IPS-18a (cell line): ENCODE data around the gene SMC4.
"Not testable (repeated sequence)": the region's sequence is repeated elsewhere in the genome, so short reads cannot be mapped to it uniquely, and the experiment has no call there.

Experiments
- H3K27ac ChIP-seq: one replicate; pipeline ENCODE4 v1.5.1; 2013; ENCODE audit warnings: low read length
- H3K27me3 ChIP-seq: one replicate; pipeline ENCODE4 v1.6.1; 2013; ENCODE audit warnings: mild to moderate bottlenecking, low read length; ENCODE audit not compliant: control insufficient read depth, insufficient read depth
- H3K36me3 ChIP-seq: one replicate; pipeline ENCODE4 v1.6.1; 2013; ENCODE audit warnings: low read depth, low read length; ENCODE audit not compliant: control insufficient read depth
- H3K4me1 ChIP-seq: one replicate; pipeline ENCODE4 v1.6.1; 2013; ENCODE audit warnings: low read depth, low read length; ENCODE audit not compliant: control insufficient read depth
- H3K4me3 ChIP-seq: one replicate; pipeline ENCODE4 v1.5.1; 2013; ENCODE audit warnings: low read length
- H3K9ac ChIP-seq: one replicate; pipeline ENCODE4 v1.6.1; 2013; ENCODE audit warnings: mild to moderate bottlenecking, low read length, moderate library complexity
- H3K9me3 ChIP-seq: one replicate; pipeline ENCODE4 v1.6.1; 2013; ENCODE audit warnings: low read depth, low read length; ENCODE audit not compliant: control insufficient read depth

Gene SMC4

GRCh38 chr3:160399125-160400029, at the start of gene SMC4, which contains the start of gene IFT80:
Gene SMC4, plus strand, starts transcription at chr3:160399650. Its CDS starts 1,177 bp downstream, at chr3:160400827.
Gene IFT80, minus strand, starts transcription at chr3:160399225. Its CDS starts 14,625 bp downstream, at chr3:160384600.
- Histone ChIP-seq H3K9ac (peak within 1 kb of the TSS; percentile 98), H3K4me1 (peaks cover 13% of the 10 kb centered on the region)

GRCh38 chr3:160355826-160356225, 43.6 kb upstream of the SMC4 start:
- Histone ChIP-seq H3K4me1 (no peaks in the 10 kb centered on the region), H3K4me3 (no peak overlapping the region), H3K9me3 (no peaks in the 10 kb centered on the region), H3K9ac (no peak overlapping the region), H3K27ac (no peak overlapping the region), H3K27me3 (no peaks in the 10 kb centered on the region), H3K36me3 (peaks cover 7% of the 10 kb centered on the region)

More at GRCh38 chr3:160399125-160400029, at the start of gene SMC4, which contains the start of gene IFT80:
- H3K27ac ChIP-seq: peak within 1 kb of the TSS; percentile 88
- peak within 1 kb of the TSS; percentile 83 for H3K4me3 ChIP-seq
- H3K36me3 ChIP-seq: peaks cover 11% of the 10 kb centered on the region
- no peaks in the 10 kb centered on the region for H3K9me3 ChIP-seq
- no peaks in the 10 kb centered on the region for H3K27me3 ChIP-seq

DNA sequence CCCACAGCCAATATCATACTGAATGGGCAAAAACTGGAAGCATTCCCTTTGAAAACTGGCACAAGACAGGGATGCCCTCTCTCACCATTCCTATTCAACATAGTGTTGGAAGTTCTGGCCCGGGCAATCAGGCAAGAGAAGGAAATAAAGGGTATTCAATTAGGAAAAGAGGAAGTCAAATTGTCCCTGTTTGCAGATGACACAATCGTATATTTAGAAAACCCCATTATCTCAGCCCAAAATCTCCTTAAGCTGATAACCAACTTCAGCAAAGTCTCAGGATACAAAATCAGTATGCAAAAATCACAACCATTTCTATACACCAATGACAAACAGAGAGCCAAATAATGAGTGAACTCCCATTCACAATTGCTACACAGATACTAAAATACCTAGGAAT, 36.6 kb upstream of the SMC4 start:
- H3K4me3 ChIP-seq, H3K36me3 ChIP-seq, H3K4me1 ChIP-seq, H3K9me3 ChIP-seq, H3K27ac ChIP-seq, H3K27me3 ChIP-seq, H3K9ac ChIP-seq: not testable (repeated sequence)

DNA sequence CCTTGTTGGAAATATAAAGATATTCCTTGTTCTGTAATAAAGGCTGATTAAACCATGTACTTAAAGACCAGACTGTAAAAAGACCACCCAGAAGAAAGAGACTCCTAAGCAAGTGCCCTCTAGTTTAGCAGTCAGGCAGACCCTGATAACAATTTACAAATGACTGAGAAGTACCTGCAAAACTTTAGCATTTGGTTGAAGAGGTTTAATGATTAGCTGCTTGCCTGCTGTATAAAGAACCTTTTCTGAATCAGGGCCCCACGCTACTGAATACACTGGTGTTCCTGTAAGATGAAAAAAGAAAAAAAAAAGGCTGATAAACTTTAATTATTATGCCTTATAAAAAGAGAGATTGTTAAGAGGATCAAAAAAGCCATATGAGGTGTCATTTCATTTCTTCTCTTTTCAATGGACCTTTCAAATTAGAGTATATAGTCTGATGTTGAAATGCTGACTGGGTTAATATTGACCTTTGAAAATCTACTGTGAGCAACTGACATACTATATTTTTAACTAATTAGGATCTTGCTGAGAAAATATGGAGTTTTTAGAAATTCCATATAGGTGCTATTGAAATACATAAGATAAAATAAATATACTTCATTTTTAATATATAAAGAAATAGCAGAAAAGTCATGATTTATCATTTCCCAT, 33.5 kb upstream of the SMC4 start:
- no peak overlapping the region for H3K27ac ChIP-seq
- no peaks in the 10 kb centered on the region for H3K9me3 ChIP-seq
- no peak overlapping the region for H3K4me3 ChIP-seq
- H3K4me1 ChIP-seq: no peaks in the 10 kb centered on the region
- peaks cover 4% of the 10 kb centered on the region for H3K36me3 ChIP-seq
- no peak overlapping the region for H3K9ac ChIP-seq
- H3K27me3 ChIP-seq: no peaks in the 10 kb centered on the region

DNA sequence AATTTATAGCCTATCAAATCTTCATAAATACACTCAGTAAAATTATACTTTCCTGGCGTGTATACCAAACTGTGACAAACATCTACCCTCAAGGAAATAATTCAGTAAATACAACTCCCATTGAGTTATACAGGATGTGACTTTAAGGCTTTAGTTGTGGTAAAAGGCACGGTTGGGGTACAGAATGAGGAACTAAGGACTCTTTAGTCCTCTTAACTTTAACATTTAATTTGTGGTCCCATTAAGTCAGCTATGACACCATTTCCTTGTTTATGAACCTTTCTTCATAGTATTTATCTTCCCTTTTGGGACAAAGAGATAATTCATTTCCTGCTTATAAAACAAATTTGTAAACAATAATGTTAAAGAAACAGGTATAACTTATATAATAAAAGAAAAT, 30.6 kb upstream of the SMC4 start:
- peaks cover 2% of the 10 kb centered on the region for H3K9me3 ChIP-seq
- no peak overlapping the region for H3K27ac ChIP-seq

DNA sequence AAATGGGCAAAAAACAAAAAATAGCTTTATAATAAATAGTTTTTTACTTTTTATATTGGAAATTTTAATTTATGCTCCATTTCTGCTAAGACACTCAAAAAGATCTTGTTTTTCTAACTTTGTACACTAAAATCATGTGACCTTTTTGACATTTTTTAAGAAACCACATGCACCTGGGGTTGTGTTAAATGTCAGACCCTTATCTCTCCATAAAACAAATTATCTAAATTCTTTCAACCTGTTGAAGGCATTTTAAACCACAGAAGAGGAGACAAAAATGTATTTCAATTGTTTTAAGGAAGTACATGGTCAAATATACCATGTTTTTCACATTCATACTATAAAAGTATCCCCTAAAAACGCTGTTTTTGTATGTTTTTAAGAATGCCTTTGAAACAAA, 29.7 kb upstream of the SMC4 start:
- H3K27ac ChIP-seq: no peak overlapping the region

More for the DNA sequence above, 30.6 kb upstream of the SMC4 start:
- Histone ChIP-seq H3K9ac (no peak overlapping the region), H3K36me3 (peaks cover 4% of the 10 kb centered on the region), H3K4me1 (no peaks in the 10 kb centered on the region), H3K4me3 (no peak overlapping the region), H3K27me3 (no peaks in the 10 kb centered on the region)

GRCh38 chr3:160370987-160371857, 28.2 kb upstream of the SMC4 start:
- Histone ChIP-seq H3K4me1 (no peaks in the 10 kb centered on the region), H3K9me3 (peaks cover 3% of the 10 kb centered on the region), H3K9ac (no peak overlapping the region), H3K27ac (no peak overlapping the region), H3K36me3 (no peaks in the 10 kb centered on the region), H3K27me3 (no peaks in the 10 kb centered on the region), H3K4me3 (no peak overlapping the region)

More for the DNA sequence above, 29.7 kb upstream of the SMC4 start:
- Histone ChIP-seq H3K9me3 (peaks cover 3% of the 10 kb centered on the region), H3K27me3 (no peaks in the 10 kb centered on the region), H3K9ac (no peak overlapping the region), H3K4me1 (no peaks in the 10 kb centered on the region), H3K36me3 (peaks cover 4% of the 10 kb centered on the region), H3K4me3 (no peak overlapping the region)

- no peak overlapping the region for H3K9ac ChIP-seq
- H3K27ac ChIP-seq: no peak overlapping the region
These were observed 26.7 kb upstream of the SMC4 start for GRCh38 chr3:160372780-160373179.

DNA sequence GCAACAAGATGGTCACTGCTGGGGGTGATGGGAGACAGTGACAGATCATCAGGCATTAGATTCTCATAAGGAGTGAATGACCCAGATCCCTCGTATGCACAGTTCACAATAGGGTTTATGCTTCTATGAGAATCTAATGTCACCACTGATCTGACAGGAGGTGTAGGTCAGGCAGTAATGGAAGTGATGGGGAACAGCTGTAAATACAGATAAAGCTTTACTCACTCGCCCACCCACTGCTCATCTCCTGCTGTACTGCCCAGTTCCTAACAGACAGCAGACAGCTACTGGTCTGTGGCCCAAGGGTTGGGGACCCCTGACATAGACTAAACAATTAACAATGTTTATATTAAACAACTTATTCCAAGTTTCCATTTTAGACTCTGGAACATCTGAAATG, 25.8 kb upstream of the SMC4 start:
- Histone ChIP-seq H3K4me1 (no peaks in the 10 kb centered on the region), H3K9ac (no peak overlapping the region), H3K27ac (no peak overlapping the region), H3K9me3 (peaks cover 3% of the 10 kb centered on the region), H3K4me3 (no peak overlapping the region), H3K27me3 (no peaks in the 10 kb centered on the region), H3K36me3 (peaks cover 3% of the 10 kb centered on the region)

More at GRCh38 chr3:160372780-160373179, 26.7 kb upstream of the SMC4 start:
- no peaks in the 10 kb centered on the region for H3K4me1 ChIP-seq
- no peak overlapping the region for H3K4me3 ChIP-seq
- no peaks in the 10 kb centered on the region for H3K27me3 ChIP-seq
- H3K36me3 ChIP-seq: peaks cover 3% of the 10 kb centered on the region
- H3K9me3 ChIP-seq: peaks cover 3% of the 10 kb centered on the region

DNA sequence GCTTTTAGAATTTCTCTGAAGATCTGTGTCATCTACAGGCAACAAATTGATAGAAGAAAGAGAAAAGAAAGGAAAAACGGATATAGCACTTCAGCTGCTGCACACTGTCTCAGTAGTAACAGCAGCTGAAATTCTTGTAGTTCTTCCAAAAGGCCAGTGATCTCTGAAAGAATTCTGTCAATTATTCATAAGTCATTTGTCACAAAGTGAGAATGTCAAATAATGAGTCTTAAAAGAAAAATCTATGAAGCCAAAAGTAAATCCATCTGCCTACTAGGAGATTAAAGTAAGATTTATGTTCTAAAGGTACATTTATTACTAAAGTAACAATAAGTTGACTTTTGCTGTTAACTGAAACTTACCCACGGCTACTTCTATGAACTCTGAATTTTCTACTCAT, 25.0 kb upstream of the SMC4 start:
- Histone ChIP-seq H3K27me3 (no peaks in the 10 kb centered on the region), H3K27ac (no peak overlapping the region), H3K9me3 (peaks cover 3% of the 10 kb centered on the region), H3K9ac (no peak overlapping the region), H3K36me3 (peaks cover 3% of the 10 kb centered on the region), H3K4me1 (peaks cover under 1% of the 10 kb centered on the region), H3K4me3 (no peak overlapping the region)

DNA sequence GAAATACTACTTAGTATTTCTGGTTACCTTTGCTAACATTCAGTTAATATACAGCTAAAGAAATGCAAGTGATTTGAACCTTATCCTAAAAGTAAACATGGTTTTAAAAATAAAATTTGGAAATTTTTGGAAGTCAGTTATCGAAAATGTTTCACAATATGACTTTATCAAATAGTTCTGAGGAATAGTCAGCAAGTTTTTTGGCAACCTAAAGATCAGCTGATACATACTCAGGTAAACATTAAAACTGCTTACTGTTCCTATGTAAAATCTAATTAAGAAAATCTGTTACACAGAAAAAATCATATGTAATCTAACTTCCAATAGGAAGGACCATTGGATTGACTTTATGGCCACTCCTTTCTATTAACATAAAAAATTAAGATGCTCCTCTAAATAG, 24.5 kb upstream of the SMC4 start:
- Histone ChIP-seq H3K27me3 (no peaks in the 10 kb centered on the region), H3K36me3 (peaks cover 3% of the 10 kb centered on the region), H3K4me1 (peaks cover 5% of the 10 kb centered on the region), H3K9me3 (peaks cover 3% of the 10 kb centered on the region), H3K27ac (no peak overlapping the region), H3K9ac (no peak overlapping the region), H3K4me3 (no peak overlapping the region)
